ENCODE measurements around the gene PIH1D2. TPM values are rescaled to one million over a fixed set of nuclear protein-coding genes. Genes with fewer than 3 reads are reported as not detected.

PIH1D2 gene
- total RNA-seq, 1 experiment from 2014 or later = 0.85 TPM

DNA sequence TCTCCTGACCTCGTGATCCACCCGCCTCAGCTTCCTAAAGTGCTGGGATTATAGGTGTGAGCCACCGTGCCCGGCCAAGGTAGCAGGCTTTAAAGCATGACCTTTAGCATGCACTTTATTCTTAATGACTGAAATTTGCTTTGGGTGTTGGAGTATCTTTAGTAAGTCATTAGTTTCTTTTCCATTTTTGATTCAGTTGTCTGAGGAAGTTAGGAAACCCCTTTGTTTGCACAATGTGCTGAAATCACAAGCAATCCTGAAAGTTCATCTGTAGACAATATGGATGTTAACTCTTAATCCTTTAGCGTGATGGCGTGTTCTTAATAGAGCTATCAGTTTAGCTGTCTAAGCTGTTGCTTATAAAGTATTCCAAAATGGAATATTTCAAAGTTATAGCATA lies 29.6 kb upstream of the PIH1D2 start:
- H3K36me3 Mint-ChIP-seq = no peaks in the 10 kb centered on the region
- no peaks in the 10 kb centered on the region for H3K4me1 Mint-ChIP-seq
- no peak overlapping the region for H3K4me3 Mint-ChIP-seq
- no peak overlapping the region for H3K27ac Mint-ChIP-seq
- ChIA-PET CTCF (no interaction called here), POLR2A (no interaction called here)
- DNase-seq (ENCODE audit: low spot score) = no peak
- no peak for TF ChIP-seq ETV6 (CRISPR knock-in tag; IDR thresholded peaks at IDR 0.05)
- TF ChIP-seq, protein P1, sequence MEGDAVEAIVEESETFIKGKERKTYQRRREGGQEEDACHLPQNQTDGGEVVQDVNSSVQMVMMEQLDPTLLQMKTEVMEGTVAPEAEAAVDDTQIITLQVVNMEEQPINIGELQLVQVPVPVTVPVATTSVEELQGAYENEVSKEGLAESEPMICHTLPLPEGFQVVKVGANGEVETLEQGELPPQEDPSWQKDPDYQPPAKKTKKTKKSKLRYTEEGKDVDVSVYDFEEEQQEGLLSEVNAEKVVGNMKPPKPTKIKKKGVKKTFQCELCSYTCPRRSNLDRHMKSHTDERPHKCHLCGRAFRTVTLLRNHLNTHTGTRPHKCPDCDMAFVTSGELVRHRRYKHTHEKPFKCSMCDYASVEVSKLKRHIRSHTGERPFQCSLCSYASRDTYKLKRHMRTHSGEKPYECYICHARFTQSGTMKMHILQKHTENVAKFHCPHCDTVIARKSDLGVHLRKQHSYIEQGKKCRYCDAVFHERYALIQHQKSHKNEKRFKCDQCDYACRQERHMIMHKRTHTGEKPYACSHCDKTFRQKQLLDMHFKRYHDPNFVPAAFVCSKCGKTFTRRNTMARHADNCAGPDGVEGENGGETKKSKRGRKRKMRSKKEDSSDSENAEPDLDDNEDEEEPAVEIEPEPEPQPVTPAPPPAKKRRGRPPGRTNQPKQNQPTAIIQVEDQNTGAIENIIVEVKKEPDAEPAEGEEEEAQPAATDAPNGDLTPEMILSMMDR (IDR thresholded peaks at IDR 0.05) = no peak
- no peak for TF ChIP-seq GABPB1 (CRISPR knock-in tag; IDR thresholded peaks at IDR 0.05)
- TF ChIP-seq ZNF232 (CRISPR knock-in tag; IDR thresholded peaks at IDR 0.05) = no peak
- no peak for TF ChIP-seq ZNF671 (CRISPR knock-in tag; IDR thresholded peaks at IDR 0.05)
- TF ChIP-seq, protein P2, sequence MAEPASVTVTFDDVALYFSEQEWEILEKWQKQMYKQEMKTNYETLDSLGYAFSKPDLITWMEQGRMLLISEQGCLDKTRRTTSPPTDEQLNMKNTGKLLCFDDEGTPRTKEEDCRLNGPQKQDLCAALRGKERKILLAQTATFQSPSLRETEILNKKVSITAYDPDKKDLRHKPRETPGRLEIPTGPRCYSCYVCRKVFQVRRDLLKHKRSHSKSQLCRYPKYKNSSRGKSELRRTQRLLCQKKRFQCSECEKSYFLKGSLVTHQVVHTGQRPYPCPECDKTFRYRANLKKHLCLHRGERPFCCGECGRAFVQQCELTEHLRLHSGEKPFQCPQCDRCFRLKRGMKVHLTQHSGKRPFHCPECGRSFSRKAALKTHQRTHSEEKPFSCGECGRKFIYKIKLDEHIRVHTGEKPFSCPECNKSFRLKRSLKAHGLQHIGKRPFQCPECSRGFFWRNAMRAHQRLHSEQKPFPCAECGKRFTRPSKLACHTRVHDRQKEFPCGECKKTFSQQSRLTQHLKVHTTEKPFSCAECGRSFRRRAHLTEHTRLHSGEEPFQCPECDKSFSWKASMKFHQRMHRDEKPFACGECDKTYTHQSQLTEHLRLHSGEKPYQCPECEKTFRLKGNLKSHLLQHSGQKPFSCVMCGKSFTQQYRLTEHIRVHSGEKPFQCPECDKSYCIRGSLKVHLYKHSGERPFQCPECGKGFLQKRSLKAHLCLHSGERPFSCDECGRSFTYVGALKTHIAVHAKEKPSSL (CRISPR knock-in tag; conservative IDR thresholded peaks at IDR 0.05) = no peak
- TF ChIP-seq, protein P3, sequence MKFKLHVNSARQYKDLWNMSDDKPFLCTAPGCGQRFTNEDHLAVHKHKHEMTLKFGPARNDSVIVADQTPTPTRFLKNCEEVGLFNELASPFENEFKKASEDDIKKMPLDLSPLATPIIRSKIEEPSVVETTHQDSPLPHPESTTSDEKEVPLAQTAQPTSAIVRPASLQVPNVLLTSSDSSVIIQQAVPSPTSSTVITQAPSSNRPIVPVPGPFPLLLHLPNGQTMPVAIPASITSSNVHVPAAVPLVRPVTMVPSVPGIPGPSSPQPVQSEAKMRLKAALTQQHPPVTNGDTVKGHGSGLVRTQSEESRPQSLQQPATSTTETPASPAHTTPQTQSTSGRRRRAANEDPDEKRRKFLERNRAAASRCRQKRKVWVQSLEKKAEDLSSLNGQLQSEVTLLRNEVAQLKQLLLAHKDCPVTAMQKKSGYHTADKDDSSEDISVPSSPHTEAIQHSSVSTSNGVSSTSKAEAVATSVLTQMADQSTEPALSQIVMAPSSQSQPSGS (CRISPR knock-in tag; IDR thresholded peaks at IDR 0.05; ENCODE audit: borderline replicate concordance, low read depth) = no peak
- TF ChIP-seq TCF7 (CRISPR knock-in tag; IDR thresholded peaks at IDR 0.05; ENCODE audit: low read depth) = no peak
- TF ChIP-seq CREB1 (CRISPR knock-in tag; IDR thresholded peaks at IDR 0.05) = no peak
- no peak for TF ChIP-seq TEAD1 (CRISPR knock-in tag; IDR thresholded peaks at IDR 0.05)
- TF ChIP-seq, protein P4, sequence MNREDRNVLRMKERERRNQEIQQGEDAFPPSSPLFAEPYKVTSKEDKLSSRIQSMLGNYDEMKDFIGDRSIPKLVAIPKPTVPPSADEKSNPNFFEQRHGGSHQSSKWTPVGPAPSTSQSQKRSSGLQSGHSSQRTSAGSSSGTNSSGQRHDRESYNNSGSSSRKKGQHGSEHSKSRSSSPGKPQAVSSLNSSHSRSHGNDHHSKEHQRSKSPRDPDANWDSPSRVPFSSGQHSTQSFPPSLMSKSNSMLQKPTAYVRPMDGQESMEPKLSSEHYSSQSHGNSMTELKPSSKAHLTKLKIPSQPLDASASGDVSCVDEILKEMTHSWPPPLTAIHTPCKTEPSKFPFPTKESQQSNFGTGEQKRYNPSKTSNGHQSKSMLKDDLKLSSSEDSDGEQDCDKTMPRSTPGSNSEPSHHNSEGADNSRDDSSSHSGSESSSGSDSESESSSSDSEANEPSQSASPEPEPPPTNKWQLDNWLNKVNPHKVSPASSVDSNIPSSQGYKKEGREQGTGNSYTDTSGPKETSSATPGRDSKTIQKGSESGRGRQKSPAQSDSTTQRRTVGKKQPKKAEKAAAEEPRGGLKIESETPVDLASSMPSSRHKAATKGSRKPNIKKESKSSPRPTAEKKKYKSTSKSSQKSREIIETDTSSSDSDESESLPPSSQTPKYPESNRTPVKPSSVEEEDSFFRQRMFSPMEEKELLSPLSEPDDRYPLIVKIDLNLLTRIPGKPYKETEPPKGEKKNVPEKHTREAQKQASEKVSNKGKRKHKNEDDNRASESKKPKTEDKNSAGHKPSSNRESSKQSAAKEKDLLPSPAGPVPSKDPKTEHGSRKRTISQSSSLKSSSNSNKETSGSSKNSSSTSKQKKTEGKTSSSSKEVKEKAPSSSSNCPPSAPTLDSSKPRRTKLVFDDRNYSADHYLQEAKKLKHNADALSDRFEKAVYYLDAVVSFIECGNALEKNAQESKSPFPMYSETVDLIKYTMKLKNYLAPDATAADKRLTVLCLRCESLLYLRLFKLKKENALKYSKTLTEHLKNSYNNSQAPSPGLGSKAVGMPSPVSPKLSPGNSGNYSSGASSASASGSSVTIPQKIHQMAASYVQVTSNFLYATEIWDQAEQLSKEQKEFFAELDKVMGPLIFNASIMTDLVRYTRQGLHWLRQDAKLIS (CRISPR knock-in tag; IDR thresholded peaks at IDR 0.05; ENCODE audit: borderline replicate concordance) = no peak
- TF ChIP-seq, protein P5, sequence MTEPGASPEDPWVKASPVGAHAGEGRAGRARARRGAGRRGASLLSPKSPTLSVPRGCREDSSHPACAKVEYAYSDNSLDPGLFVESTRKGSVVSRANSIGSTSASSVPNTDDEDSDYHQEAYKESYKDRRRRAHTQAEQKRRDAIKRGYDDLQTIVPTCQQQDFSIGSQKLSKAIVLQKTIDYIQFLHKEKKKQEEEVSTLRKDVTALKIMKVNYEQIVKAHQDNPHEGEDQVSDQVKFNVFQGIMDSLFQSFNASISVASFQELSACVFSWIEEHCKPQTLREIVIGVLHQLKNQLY (CRISPR knock-in tag; IDR thresholded peaks at IDR 0.05) = no peak
- TF ChIP-seq, protein P6, sequence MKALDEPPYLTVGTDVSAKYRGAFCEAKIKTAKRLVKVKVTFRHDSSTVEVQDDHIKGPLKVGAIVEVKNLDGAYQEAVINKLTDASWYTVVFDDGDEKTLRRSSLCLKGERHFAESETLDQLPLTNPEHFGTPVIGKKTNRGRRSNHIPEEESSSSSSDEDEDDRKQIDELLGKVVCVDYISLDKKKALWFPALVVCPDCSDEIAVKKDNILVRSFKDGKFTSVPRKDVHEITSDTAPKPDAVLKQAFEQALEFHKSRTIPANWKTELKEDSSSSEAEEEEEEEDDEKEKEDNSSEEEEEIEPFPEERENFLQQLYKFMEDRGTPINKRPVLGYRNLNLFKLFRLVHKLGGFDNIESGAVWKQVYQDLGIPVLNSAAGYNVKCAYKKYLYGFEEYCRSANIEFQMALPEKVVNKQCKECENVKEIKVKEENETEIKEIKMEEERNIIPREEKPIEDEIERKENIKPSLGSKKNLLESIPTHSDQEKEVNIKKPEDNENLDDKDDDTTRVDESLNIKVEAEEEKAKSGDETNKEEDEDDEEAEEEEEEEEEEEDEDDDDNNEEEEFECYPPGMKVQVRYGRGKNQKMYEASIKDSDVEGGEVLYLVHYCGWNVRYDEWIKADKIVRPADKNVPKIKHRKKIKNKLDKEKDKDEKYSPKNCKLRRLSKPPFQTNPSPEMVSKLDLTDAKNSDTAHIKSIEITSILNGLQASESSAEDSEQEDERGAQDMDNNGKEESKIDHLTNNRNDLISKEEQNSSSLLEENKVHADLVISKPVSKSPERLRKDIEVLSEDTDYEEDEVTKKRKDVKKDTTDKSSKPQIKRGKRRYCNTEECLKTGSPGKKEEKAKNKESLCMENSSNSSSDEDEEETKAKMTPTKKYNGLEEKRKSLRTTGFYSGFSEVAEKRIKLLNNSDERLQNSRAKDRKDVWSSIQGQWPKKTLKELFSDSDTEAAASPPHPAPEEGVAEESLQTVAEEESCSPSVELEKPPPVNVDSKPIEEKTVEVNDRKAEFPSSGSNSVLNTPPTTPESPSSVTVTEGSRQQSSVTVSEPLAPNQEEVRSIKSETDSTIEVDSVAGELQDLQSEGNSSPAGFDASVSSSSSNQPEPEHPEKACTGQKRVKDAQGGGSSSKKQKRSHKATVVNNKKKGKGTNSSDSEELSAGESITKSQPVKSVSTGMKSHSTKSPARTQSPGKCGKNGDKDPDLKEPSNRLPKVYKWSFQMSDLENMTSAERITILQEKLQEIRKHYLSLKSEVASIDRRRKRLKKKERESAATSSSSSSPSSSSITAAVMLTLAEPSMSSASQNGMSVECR (CRISPR knock-in tag; IDR thresholded peaks at IDR 0.05; ENCODE audit: borderline replicate concordance) = no peak
- no peak for ATAC-seq
- H3K27me3 Mint-ChIP-seq (ENCODE audit: low read depth) = no peaks in the 10 kb centered on the region
- no peaks in the 10 kb centered on the region for H3K9me3 Mint-ChIP-seq
